Endothelial cell of umbilical vein (primary cell): Measurements from ENCODE around the gene TBC1D10A. TPM values are rescaled to one million over a fixed set of nuclear protein-coding genes. Genes with fewer than 3 reads are reported as not detected.

ENCODE experiments used
- BruUV-seq: library from RNA; stranded (reverse); fragments of 400-500 nt; replicated peaks from 2 replicates; lab custom pipeline; 2021; lab: Mats Ljungman, UMichigan
- CTCF ChIA-PET: fragments of 300-600, 350-600 bp; sonication (Branson Sonifier 250); formaldehyde crosslinking; loops from one replicate; lab custom pipeline; 2021; ENCODE audit warnings: antibody characterized with exemption, inconsistent platforms; lab: Charles Lee
- POLR2A ChIA-PET: fragments of 300-600, 350-600 bp; sonication (Branson Sonifier 250); formaldehyde crosslinking; loops from one replicate; lab custom pipeline; 2021; ENCODE audit warnings: antibody characterized with exemption, inconsistent platforms; lab: Charles Lee
- DNase-seq: peaks from one replicate; pipeline ENCODE4 v3.0.0-alpha.2; 2011; ENCODE audit warnings: low read depth, low spot score
- FAIRE-seq: peaks from 2 replicates; lab custom pipeline; 2011; peaks lifted over from hg19 to GRCh38; lab: Jason Lieb, UNC
- H2AFZ ChIP-seq: 2 replicates; pipeline ENCODE4 v1.6.0; 2012; ENCODE audit warnings: low read depth, low read length, control low read depth, inconsistent platforms
- H3K27ac ChIP-seq: 2 replicates; pipeline ENCODE4 v1.5.1; 2011; ENCODE audit warnings: low read depth, mild to moderate bottlenecking, control low read depth, low read length, moderate library complexity; ENCODE audit not compliant: insufficient read depth
- H3K27me3 ChIP-seq, 2 experiments: 2 replicates each; pipeline versions ENCODE4 v1.6.0 to v1.6.1; 2011; ENCODE audit warnings: low read length in 2 of 2, mixed read lengths in 1 of 2; ENCODE audit not compliant: control insufficient read depth in 2 of 2, insufficient read depth in 2 of 2
- H3K36me3 ChIP-seq, 2 experiments: 2 replicates in 1 of 2; 3 replicates in 1 of 2; pipeline ENCODE4 v1.5.1; 2011; ENCODE audit warnings: low read length in 2 of 2, mild to moderate bottlenecking in 1 of 2, moderate library complexity in 1 of 2; ENCODE audit not compliant: control insufficient read depth in 2 of 2, insufficient read depth in 2 of 2; ENCODE audit errors: extremely low read depth in 1 of 2
- H3K4me1 ChIP-seq: 3 replicates; pipeline ENCODE4 v1.5.1; 2011; ENCODE audit warnings: mild to moderate bottlenecking, low read length; ENCODE audit not compliant: control insufficient read depth, insufficient read depth; ENCODE audit errors: extremely low read depth
- H3K4me2 ChIP-seq: 2 replicates; pipeline ENCODE4 v1.6.1; 2011; ENCODE audit warnings: low read length, control low read depth, mixed read lengths; ENCODE audit not compliant: insufficient read depth
- H3K4me3 ChIP-seq, 3 experiments: fragments of 200-600 bp in 1 of 3; sonication (generic), shearing (Covaris generic) in 1 of 3; replicated peaks in 1 of 3; 2 replicates each; pipeline ENCODE4 v1.5.1; 2011 to 2016; ENCODE audit warnings: control low read depth in 3 of 3, low read length in 3 of 3, mild to moderate bottlenecking in 2 of 3, inconsistent platforms in 1 of 3, low read depth in 1 of 3, moderate library complexity in 1 of 3; ENCODE audit not compliant: insufficient read depth in 1 of 3
- H3K79me2 ChIP-seq: 2 replicates; pipeline ENCODE4 v1.6.0; 2012; ENCODE audit warnings: low read length, inconsistent platforms; ENCODE audit not compliant: control insufficient read depth, insufficient read depth
- H3K9ac ChIP-seq: replicated peaks from 2 replicates; pipeline ENCODE3; 2011; ENCODE audit warnings: low read length, control low read depth; ENCODE audit not compliant: insufficient read depth; ENCODE audit errors: extremely low read depth
- H3K9me1 ChIP-seq: replicated peaks from 3 replicates; pipeline ENCODE4 v1.6.0; 2011; ENCODE audit warnings: mild to moderate bottlenecking, low read length; ENCODE audit not compliant: control insufficient read depth, insufficient read depth; ENCODE audit errors: extremely low read depth
- H3K9me3 ChIP-seq: replicated peaks from 2 replicates; pipeline ENCODE4 v1.5.1; 2012; ENCODE audit warnings: low read length, inconsistent platforms; ENCODE audit not compliant: control insufficient read depth, insufficient read depth
- H4K20me1 ChIP-seq: replicated peaks from 2 replicates; pipeline ENCODE3; 2011; ENCODE audit warnings: mild to moderate bottlenecking, low read length; ENCODE audit not compliant: control insufficient read depth, insufficient read depth; ENCODE audit errors: extremely low read depth
- CTCF ChIP-seq, 2 donors: IDR thresholded peaks; 1 replicate in 1 of 2; 2 replicates in 1 of 2; pipeline ENCODE4 v1.5.1; 2011; ENCODE audit warnings: low read length in 2 of 2, mild to moderate bottlenecking in 2 of 2, moderate library complexity in 2 of 2, control low read depth in 1 of 2, inconsistent platforms in 1 of 2, low read depth in 1 of 2; ENCODE audit not compliant: insufficient read depth in 1 of 2; ENCODE audit errors: extremely low read depth in 1 of 2
- EZH2 ChIP-seq: IDR thresholded peaks from 2 replicates; pipeline ENCODE4 v1.6.1; 2012; ENCODE audit warnings: borderline replicate concordance, low read depth, mild to moderate bottlenecking, moderate library complexity, low read length, inconsistent platforms; ENCODE audit not compliant: severe bottlenecking
- FOS ChIP-seq: IDR thresholded peaks from 2 replicates; pipeline ENCODE4 v1.6.1; 2011; ENCODE audit warnings: mild to moderate bottlenecking, low read length, moderate library complexity, borderline replicate concordance; ENCODE audit not compliant: insufficient read depth
- GATA2 ChIP-seq: IDR thresholded peaks from 2 replicates; pipeline ENCODE4 v1.7.0; 2011; ENCODE audit warnings: low read depth, mild to moderate bottlenecking, moderate library complexity, mixed read lengths, low read length; ENCODE audit not compliant: insufficient read length, insufficient read depth
- JUN ChIP-seq: IDR thresholded peaks from 2 replicates; pipeline ENCODE4 v1.6.1; 2011; ENCODE audit warnings: borderline replicate concordance, low read depth; ENCODE audit not compliant: insufficient read length, insufficient read depth
- MAX ChIP-seq: IDR thresholded peaks from 2 replicates; pipeline ENCODE4 v1.6.1; 2011; ENCODE audit not compliant: insufficient read depth, insufficient read length
- MYC ChIP-seq: IDR thresholded peaks from one replicate; pipeline ENCODE4 v1.6.1; 2011; ENCODE audit warnings: mild to moderate bottlenecking, low read depth, low read length
- POLR2A ChIP-seq: IDR thresholded peaks from 2 replicates; pipeline ENCODE4 v1.6.1; 2012; ENCODE audit warnings: low read depth, mild to moderate bottlenecking, control low read depth, low read length
- POLR2AphosphoS5 ChIP-seq: IDR thresholded peaks from 2 replicates; pipeline ENCODE4 v1.6.1; 2012; ENCODE audit warnings: low read depth, mild to moderate bottlenecking, control low read depth, low read length, moderate library complexity; ENCODE audit not compliant: insufficient read depth
- dilution Hi-C: fragments of 300-500 bp; cut with MboI; formaldehyde crosslinking; loops from one replicate; pipeline ENCODE4 v1.15.0; 2019; ENCODE audit warnings: low sequenced_read_pairs; ENCODE audit not compliant: extremely low pct_ligation_motif_present
- intact Hi-C: fragments of 100-400 bp; cut with micrococcal nuclease; formaldehyde crosslinking; loops from one replicate; pipeline ENCODE4 v1.10.0; 2022
- polyA plus RNA-seq, 4 experiments: library from polyadenylated mRNA; depleted of rRNA in 3 of 4; stranded (reverse) in 3 of 4; unstranded in 1 of 4; fragments of >200 nt; gene quantifications; 2 replicates each; pipeline versions ENCODE4 v1.2.1 to v1.2.3, GENCODE V29; 2011 to 2012; ENCODE audit warnings: missing spikeins in 1 of 4
- total RNA-seq: library from RNA; stranded (reverse); gene quantifications from 2 replicates; pipeline ENCODE4 v1.2.3, GENCODE V29; 2021

Gene TBC1D10A
- total and polyA plus RNA-seq, 2 donors (not counting 3 experiments of a cell fraction or from before 2014, with no cell fraction given): 10.0 to 11.9 TPM

GRCh38 chr22:30358541-30358940, 31.8 kb upstream of the TBC1D10A start:
- Histone ChIP-seq H3K9me3 (no peaks in the 10 kb centered on the region), H3K79me2 (peaks cover 28% of the 10 kb centered on the region), H3K9me1 (no peaks in the 10 kb centered on the region), H3K27me3 (no peaks in the 10 kb centered on the region), H3K4me1 (peaks cover 15% of the 10 kb centered on the region), H2AFZ (no peak overlapping the region), H3K4me2 (no peak overlapping the region), H3K4me3 (no peak overlapping the region), H3K27ac (no peak overlapping the region), H3K36me3 (no peaks in the 10 kb centered on the region), H4K20me1 (no peaks in the 10 kb centered on the region), H3K9ac (no peak overlapping the region)
- no peak for DNase-seq
- POLR2A ChIA-PET: no interaction called here
- CTCF ChIA-PET: interaction anchor here (0.6 to 3.3 kb wide), 3 partner anchors 29 to 297 kb away, joined by 3 to 15 read pairs (median 10); partner anchors contain the start of gene RNF215
- no peak for FAIRE-seq
- TF ChIP-seq JUN: no peak
- TF ChIP-seq CTCF (IDR thresholded peaks at IDR 0.05; ENCODE audit: extremely low read depth in 1 of 2, insufficient read depth in 1 of 2, low read depth in 1 of 2, low read length in 2 of 2): no peak
- TF ChIP-seq POLR2A: no peak
- TF ChIP-seq POLR2AphosphoS5: no peak
- TF ChIP-seq MAX: no peak
- no peak for TF ChIP-seq EZH2
- TF ChIP-seq GATA2: no peak
- TF ChIP-seq FOS: no peak
- no peak for TF ChIP-seq MYC
- intact Hi-C loops (no loop called here), dilution Hi-C loops (no loop called here)
- no TSS peak for BruUV-seq
